Neural progenitor cell (in vitro differentiated cells): Measurements from ENCODE around the gene TMEM117.

Source experiments
- CTCF ChIP-seq: fragments of 200-600 bp; sonication (generic); IDR thresholded peaks from 2 replicates; pipeline ENCODE4 v1.5.1; 2017; ENCODE audit warnings: antibody characterized with exemption, mild to moderate bottlenecking
- EZH2phosphoT487 ChIP-seq: fragments of 200-600 bp; sonication (generic); IDR thresholded peaks from 2 replicates; pipeline ENCODE4 v1.6.1; 2017; ENCODE audit warnings: antibody characterized with exemption

- TF ChIP-seq CTCF (no peak), EZH2phosphoT487 (no peak)
Measured at GRCh38 chr12:44313188-44313587, 477.3 kb downstream of the TMEM117 start.
